HEK293 (cell line): Measurements from ENCODE around the gene CBFB.

Source experiments
- CTCF ChIA-PET: fragments of 350-600 bp; formaldehyde crosslinking; extraction: SDS; loops from one replicate; lab custom pipeline; 2021; ENCODE audit warnings: antibody characterized with exemption; lab: Yijun Ruan, JAX
- POLR2A ChIA-PET: fragments of 300-600 bp; formaldehyde crosslinking; extraction: SDS; loops from one replicate; lab custom pipeline; 2020; ENCODE audit warnings: antibody characterized with exemption, inconsistent platforms; lab: Yijun Ruan, JAX
- H3K27ac ChIP-seq: fragments of 200-500 bp; sonication (Bioruptor generic); 2 replicates; pipeline ENCODE4 v1.5.1; 2014; ENCODE audit warnings: low read depth, low read length, control low read depth, inconsistent platforms; ENCODE audit errors: extremely low read depth
- H3K36me3 ChIP-seq, 2 experiments: fragments of 200-500 bp in 1 of 2; sonication (Bioruptor generic) in 1 of 2; 1 replicate in 1 of 2; 2 replicates in 1 of 2; pipeline ENCODE4 v1.5.1; 2014 to 2017; ENCODE audit warnings: inconsistent platforms in 2 of 2, low read length in 2 of 2; ENCODE audit not compliant: control insufficient read depth in 2 of 2, insufficient read depth in 1 of 2
- H3K4me1 ChIP-seq: fragments of 200-500 bp; sonication (Bioruptor generic); 2 replicates; pipeline ENCODE4 v1.5.1; 2014; ENCODE audit warnings: mild to moderate bottlenecking, low read length, inconsistent platforms; ENCODE audit not compliant: control insufficient read depth, insufficient read depth
- H3K4me3 ChIP-seq: 2 replicates; pipeline ENCODE4 v1.5.1; 2011; ENCODE audit warnings: low read depth, mild to moderate bottlenecking, control low read depth, low read length, moderate library complexity
- H3K9me3 ChIP-seq: fragments of 200-500 bp; sonication (Bioruptor generic); 2 replicates; pipeline ENCODE4 v1.5.1; 2014; ENCODE audit warnings: low read depth, low read length, inconsistent platforms; ENCODE audit not compliant: control insufficient read depth, insufficient read depth
- GLIS1 ChIP-seq: fragments of 450-650 bp; formaldehyde crosslinking; IDR thresholded peaks from 2 replicates; pipeline ENCODE4 v1.5.1; 2016; ENCODE audit warnings: missing biosample characterization, missing genetic modification characterization
- GLIS2 ChIP-seq: fragments of 450-650 bp; formaldehyde crosslinking; IDR thresholded peaks from 2 replicates; pipeline ENCODE4 v1.5.1; 2016; ENCODE audit warnings: missing biosample characterization, missing genetic modification characterization
- MYNN ChIP-seq: fragments of 450-650 bp; formaldehyde crosslinking; IDR thresholded peaks from 2 replicates; pipeline ENCODE4 v1.5.1; 2016; ENCODE audit warnings: missing biosample characterization, missing genetic modification characterization, borderline replicate concordance
- WT1 ChIP-seq: fragments of 450-650 bp; formaldehyde crosslinking; IDR thresholded peaks from 2 replicates; pipeline ENCODE4 v1.5.1; 2016; ENCODE audit warnings: missing biosample characterization, missing genetic modification characterization
- ZBTB17 ChIP-seq: fragments of 450-650 bp; formaldehyde crosslinking; IDR thresholded peaks from 2 replicates; pipeline ENCODE4 v1.5.1; 2016; ENCODE audit warnings: missing biosample characterization, missing genetic modification characterization
- ZFP3 ChIP-seq: fragments of 450-650 bp; formaldehyde crosslinking; IDR thresholded peaks from 2 replicates; pipeline ENCODE4 v1.5.1; 2016; ENCODE audit warnings: low read depth, missing biosample characterization, missing genetic modification characterization
- ZNF140 ChIP-seq: fragments of 450-650 bp; formaldehyde crosslinking; IDR thresholded peaks from 2 replicates; pipeline ENCODE4 v1.5.1; 2016; ENCODE audit warnings: missing biosample characterization, missing genetic modification characterization
- ZNF174 ChIP-seq: fragments of 450-650 bp; formaldehyde crosslinking; IDR thresholded peaks from 2 replicates; pipeline ENCODE4 v1.5.0; 2017; ENCODE audit warnings: missing biosample characterization, mild to moderate bottlenecking, missing genetic modification characterization
- ZNF23 ChIP-seq: fragments of 450-650 bp; formaldehyde crosslinking; IDR thresholded peaks from 2 replicates; pipeline ENCODE4 v1.5.1; 2016; ENCODE audit warnings: missing biosample characterization, missing genetic modification characterization, borderline replicate concordance
- ZNF239 ChIP-seq: fragments of 450-650 bp; formaldehyde crosslinking; IDR thresholded peaks from 2 replicates; pipeline ENCODE4 v1.5.1; 2016; ENCODE audit warnings: missing biosample characterization, missing genetic modification characterization
- ZNF341 ChIP-seq: fragments of 450-650 bp; formaldehyde crosslinking; IDR thresholded peaks from 2 replicates; pipeline ENCODE4; 2016; ENCODE audit warnings: low read depth, missing biosample characterization, missing genetic modification characterization
- ZNF354C ChIP-seq: fragments of 450-650 bp; formaldehyde crosslinking; IDR thresholded peaks from 2 replicates; pipeline ENCODE4 v1.5.1; 2016; ENCODE audit warnings: missing biosample characterization, missing genetic modification characterization, low read depth, borderline replicate concordance
- ZNF558 ChIP-seq: fragments of 450-650 bp; formaldehyde crosslinking; IDR thresholded peaks from 2 replicates; pipeline ENCODE4 v1.5.1; 2016; ENCODE audit warnings: missing biosample characterization, missing genetic modification characterization
- ZNF571 ChIP-seq: fragments of 450-650 bp; formaldehyde crosslinking; IDR thresholded peaks from 2 replicates; pipeline ENCODE4 v1.5.0; 2017; ENCODE audit warnings: missing biosample characterization, missing genetic modification characterization
- ZNF610 ChIP-seq: fragments of 450-650 bp; formaldehyde crosslinking; IDR thresholded peaks from 2 replicates; pipeline ENCODE4 v1.5.1; 2016; ENCODE audit warnings: missing biosample characterization, missing genetic modification characterization, borderline replicate concordance
- ZNF670 ChIP-seq: fragments of 450-650 bp; formaldehyde crosslinking; IDR thresholded peaks from 2 replicates; pipeline ENCODE4 v1.5.1; 2016; ENCODE audit warnings: missing biosample characterization, missing genetic modification characterization, low read depth
- ZNF768 ChIP-seq: fragments of 450-650 bp; formaldehyde crosslinking; IDR thresholded peaks from 2 replicates; pipeline ENCODE4 v1.5.1; 2018; ENCODE audit warnings: missing biosample characterization, mild to moderate bottlenecking, missing genetic modification characterization
- ZXDB ChIP-seq: fragments of 450-650 bp; formaldehyde crosslinking; IDR thresholded peaks from 2 replicates; pipeline ENCODE4 v1.5.1; 2016; ENCODE audit warnings: missing biosample characterization, missing genetic modification characterization
- TF ChIP-seq, protein P1 (sequence below): fragments of 450-650 bp; formaldehyde crosslinking; optimal IDR thresholded peaks from 2 replicates; pipeline ENCODE3; 2016; ENCODE audit warnings: missing biosample characterization, mild to moderate bottlenecking, missing genetic modification characterization
- TF ChIP-seq, protein P2 (sequence below): fragments of 450-650 bp; formaldehyde crosslinking; IDR thresholded peaks from 2 replicates; pipeline ENCODE4 v1.5.1; 2016; ENCODE audit warnings: missing biosample characterization, missing genetic modification characterization
- TF ChIP-seq, protein P3 (sequence below): fragments of 450-650 bp; formaldehyde crosslinking; IDR thresholded peaks from 2 replicates; pipeline ENCODE4 v1.5.1; 2016; ENCODE audit warnings: missing biosample characterization, missing genetic modification characterization
- TF ChIP-seq, protein P4 (sequence below): fragments of 450-650 bp; formaldehyde crosslinking; IDR thresholded peaks from 2 replicates; pipeline ENCODE4 v1.5.1; 2016; ENCODE audit warnings: missing biosample characterization, missing genetic modification characterization
- TF ChIP-seq, protein P5 (sequence below): sonication (generic); formaldehyde crosslinking; IDR thresholded peaks from 2 replicates; pipeline ENCODE4 v1.8.1; 2022; ENCODE audit warnings: mild to moderate bottlenecking, moderate library complexity, missing genetic modification reagents

CBFB gene

GRCh38 chr16:67028696-67029253 is at the start of gene CBFB (continued):
- TF ChIP-seq ZNF341 (tag by site-specific recombination), result no peak
- no peak for TF ChIP-seq ZNF354C
- peak; percentile 55; the same call in 1 of the 2 replicates for TF ChIP-seq ZNF610 (tag by site-specific recombination)
- 0 out of 2 replicates have a peak, but pooled peaks have one; percentile 37 for TF ChIP-seq ZBTB17

DNA sequence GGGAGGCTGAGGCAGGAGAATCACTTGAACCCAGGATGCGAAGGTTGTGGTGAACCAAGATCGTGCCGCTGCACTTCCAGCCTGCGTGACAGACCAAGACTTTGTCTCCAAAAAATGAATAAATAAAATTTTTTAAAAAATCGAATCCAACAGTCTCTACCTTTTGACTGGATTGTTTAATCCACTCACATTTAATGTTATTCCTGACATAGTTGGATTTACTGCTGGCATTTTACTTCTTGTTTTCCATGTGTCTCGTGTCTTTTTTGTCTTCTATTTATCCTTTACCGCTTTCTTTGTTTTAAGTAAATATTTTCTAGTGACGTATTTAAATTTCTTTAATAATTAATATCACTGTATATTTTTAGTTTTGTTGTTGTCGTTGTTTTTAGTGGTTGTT is 45.9 kb upstream of the CBFB start:
- CTCF ChIA-PET, result interaction anchor here (0.6 kb wide), 1 partner anchor 172 kb away, joined by 3 read pairs; no protein-coding TSS in a partner anchor
- no peak for TF ChIP-seq ZNF670
- TF ChIP-seq GLIS2, result no peak
- TF ChIP-seq WT1, result no peak
- no peak for TF ChIP-seq ZNF174 (tag by site-specific recombination)
- TF ChIP-seq ZNF341 (tag by site-specific recombination), result no peak
- no peak for TF ChIP-seq ZNF23 (tag by site-specific recombination)
- TF ChIP-seq, protein P1, sequence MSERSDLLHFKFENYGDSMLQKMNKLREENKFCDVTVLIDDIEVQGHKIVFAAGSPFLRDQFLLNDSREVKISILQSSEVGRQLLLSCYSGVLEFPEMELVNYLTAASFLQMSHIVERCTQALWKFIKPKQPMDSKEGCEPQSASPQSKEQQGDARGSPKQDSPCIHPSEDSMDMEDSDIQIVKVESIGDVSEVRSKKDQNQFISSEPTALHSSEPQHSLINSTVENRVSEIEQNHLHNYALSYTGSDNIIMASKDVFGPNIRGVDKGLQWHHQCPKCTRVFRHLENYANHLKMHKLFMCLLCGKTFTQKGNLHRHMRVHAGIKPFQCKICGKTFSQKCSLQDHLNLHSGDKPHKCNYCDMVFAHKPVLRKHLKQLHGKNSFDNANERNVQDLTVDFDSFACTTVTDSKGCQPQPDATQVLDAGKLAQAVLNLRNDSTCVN, result no peak
- no peak for TF ChIP-seq MYNN (tag by site-specific recombination)
- TF ChIP-seq ZNF558, result no peak
- no peak for TF ChIP-seq GLIS1 (tag by site-specific recombination)
- TF ChIP-seq, protein P2, sequence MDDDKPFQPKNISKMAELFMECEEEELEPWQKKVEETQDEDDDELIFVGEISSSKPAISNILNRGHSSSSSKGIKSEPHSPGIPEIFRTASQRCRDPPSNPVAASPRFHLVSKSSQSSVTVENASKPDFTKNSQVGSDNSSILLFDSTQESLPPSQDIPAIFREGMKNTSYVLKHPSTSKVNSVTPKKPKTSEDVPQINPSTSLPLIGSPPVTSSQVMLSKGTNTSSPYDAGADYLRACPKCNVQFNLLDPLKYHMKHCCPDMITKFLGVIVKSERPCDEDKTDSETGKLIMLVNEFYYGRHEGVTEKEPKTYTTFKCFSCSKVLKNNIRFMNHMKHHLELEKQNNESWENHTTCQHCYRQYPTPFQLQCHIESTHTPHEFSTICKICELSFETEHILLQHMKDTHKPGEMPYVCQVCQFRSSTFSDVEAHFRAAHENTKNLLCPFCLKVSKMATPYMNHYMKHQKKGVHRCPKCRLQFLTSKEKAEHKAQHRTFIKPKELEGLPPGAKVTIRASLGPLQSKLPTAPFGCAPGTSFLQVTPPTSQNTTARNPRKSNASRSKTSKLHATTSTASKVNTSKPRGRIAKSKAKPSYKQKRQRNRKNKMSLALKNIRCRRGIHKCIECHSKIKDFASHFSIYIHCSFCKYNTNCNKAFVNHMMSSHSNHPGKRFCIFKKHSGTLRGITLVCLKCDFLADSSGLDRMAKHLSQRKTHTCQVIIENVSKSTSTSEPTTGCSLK (tag by site-specific recombination), result no peak
- TF ChIP-seq ZFP3 (tag by site-specific recombination), result no peak
- TF ChIP-seq, protein P3, sequence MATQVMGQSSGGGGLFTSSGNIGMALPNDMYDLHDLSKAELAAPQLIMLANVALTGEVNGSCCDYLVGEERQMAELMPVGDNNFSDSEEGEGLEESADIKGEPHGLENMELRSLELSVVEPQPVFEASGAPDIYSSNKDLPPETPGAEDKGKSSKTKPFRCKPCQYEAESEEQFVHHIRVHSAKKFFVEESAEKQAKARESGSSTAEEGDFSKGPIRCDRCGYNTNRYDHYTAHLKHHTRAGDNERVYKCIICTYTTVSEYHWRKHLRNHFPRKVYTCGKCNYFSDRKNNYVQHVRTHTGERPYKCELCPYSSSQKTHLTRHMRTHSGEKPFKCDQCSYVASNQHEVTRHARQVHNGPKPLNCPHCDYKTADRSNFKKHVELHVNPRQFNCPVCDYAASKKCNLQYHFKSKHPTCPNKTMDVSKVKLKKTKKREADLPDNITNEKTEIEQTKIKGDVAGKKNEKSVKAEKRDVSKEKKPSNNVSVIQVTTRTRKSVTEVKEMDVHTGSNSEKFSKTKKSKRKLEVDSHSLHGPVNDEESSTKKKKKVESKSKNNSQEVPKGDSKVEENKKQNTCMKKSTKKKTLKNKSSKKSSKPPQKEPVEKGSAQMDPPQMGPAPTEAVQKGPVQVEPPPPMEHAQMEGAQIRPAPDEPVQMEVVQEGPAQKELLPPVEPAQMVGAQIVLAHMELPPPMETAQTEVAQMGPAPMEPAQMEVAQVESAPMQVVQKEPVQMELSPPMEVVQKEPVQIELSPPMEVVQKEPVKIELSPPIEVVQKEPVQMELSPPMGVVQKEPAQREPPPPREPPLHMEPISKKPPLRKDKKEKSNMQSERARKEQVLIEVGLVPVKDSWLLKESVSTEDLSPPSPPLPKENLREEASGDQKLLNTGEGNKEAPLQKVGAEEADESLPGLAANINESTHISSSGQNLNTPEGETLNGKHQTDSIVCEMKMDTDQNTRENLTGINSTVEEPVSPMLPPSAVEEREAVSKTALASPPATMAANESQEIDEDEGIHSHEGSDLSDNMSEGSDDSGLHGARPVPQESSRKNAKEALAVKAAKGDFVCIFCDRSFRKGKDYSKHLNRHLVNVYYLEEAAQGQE (tag by site-specific recombination), result no peak
- no peak for TF ChIP-seq ZXDB (tag by site-specific recombination)
- no peak for TF ChIP-seq ZNF768 (tag by site-specific recombination)
- no peak for TF ChIP-seq ZNF239
- TF ChIP-seq, protein P4, sequence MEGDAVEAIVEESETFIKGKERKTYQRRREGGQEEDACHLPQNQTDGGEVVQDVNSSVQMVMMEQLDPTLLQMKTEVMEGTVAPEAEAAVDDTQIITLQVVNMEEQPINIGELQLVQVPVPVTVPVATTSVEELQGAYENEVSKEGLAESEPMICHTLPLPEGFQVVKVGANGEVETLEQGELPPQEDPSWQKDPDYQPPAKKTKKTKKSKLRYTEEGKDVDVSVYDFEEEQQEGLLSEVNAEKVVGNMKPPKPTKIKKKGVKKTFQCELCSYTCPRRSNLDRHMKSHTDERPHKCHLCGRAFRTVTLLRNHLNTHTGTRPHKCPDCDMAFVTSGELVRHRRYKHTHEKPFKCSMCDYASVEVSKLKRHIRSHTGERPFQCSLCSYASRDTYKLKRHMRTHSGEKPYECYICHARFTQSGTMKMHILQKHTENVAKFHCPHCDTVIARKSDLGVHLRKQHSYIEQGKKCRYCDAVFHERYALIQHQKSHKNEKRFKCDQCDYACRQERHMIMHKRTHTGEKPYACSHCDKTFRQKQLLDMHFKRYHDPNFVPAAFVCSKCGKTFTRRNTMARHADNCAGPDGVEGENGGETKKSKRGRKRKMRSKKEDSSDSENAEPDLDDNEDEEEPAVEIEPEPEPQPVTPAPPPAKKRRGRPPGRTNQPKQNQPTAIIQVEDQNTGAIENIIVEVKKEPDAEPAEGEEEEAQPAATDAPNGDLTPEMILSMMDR (tag by site-specific recombination), result no peak
- TF ChIP-seq, protein P5, sequence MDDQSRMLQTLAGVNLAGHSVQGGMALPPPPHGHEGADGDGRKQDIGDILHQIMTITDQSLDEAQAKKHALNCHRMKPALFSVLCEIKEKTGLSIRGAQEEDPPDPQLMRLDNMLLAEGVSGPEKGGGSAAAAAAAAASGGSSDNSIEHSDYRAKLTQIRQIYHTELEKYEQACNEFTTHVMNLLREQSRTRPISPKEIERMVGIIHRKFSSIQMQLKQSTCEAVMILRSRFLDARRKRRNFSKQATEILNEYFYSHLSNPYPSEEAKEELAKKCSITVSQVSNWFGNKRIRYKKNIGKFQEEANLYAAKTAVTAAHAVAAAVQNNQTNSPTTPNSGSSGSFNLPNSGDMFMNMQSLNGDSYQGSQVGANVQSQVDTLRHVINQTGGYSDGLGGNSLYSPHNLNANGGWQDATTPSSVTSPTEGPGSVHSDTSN, result no peak
- TF ChIP-seq ZNF140 (tag by site-specific recombination), result no peak
- no peak for TF ChIP-seq ZNF571 (tag by site-specific recombination)
- POLR2A ChIA-PET, result no interaction called here
- Histone ChIP-seq H3K36me3 (no peaks in the 10 kb centered on the region), H3K4me3 (no peak overlapping the region), H3K9me3 (no peaks in the 10 kb centered on the region), H3K4me1 (no peaks in the 10 kb centered on the region), H3K27ac (no peak overlapping the region)
